ENCODE results near the gene EPHA3.

EPHA3 gene

GRCh38 chr3:89360156-89360555 is 252.7 kb downstream of the EPHA3 start (continued):
- TF ChIP-seq AEBP2 (tag by site-specific recombination; IDR thresholded peaks at IDR 0.05; ENCODE audit: borderline replicate concordance), result no peak

- no peak overlapping the region for H3K27ac ChIP-seq (ENCODE audit: extremely low read depth, low read depth, low read length)
- no peak overlapping the region for H3K4me3 ChIP-seq (ENCODE audit: low read depth, low read length)
- peaks cover 2% of the 10 kb centered on the region; the same call in 1 of the 2 replicates for H3K4me1 ChIP-seq (ENCODE audit: control insufficient read depth, insufficient read depth, low read length)
- H3K36me3 ChIP-seq (ENCODE audit: control insufficient read depth in 2 of 2, insufficient read depth in 1 of 2, low read length in 2 of 2), result no peaks in the 10 kb centered on the region
- POLR2A ChIA-PET, result no interaction called here
- CTCF ChIA-PET, result no interaction called here
- no peak for TF ChIP-seq ZNF549 (tag by site-specific recombination; IDR thresholded peaks at IDR 0.05)
- TF ChIP-seq ZNF518A (tag by site-specific recombination; conservative IDR thresholded peaks at IDR 0.05; ENCODE audit: low read depth), result no peak
- no peak for TF ChIP-seq ZNF747 (tag by site-specific recombination; IDR thresholded peaks at IDR 0.05)
- TF ChIP-seq PRDM10 (tag by site-specific recombination; IDR thresholded peaks at IDR 0.05), result no peak
- TF ChIP-seq ZNF600 (tag by site-specific recombination; IDR thresholded peaks at IDR 0.05), result no peak
- no peak for TF ChIP-seq ZNF311 (tag by site-specific recombination; IDR thresholded peaks at IDR 0.05; ENCODE audit: borderline replicate concordance)
- TF ChIP-seq ZNF560 (tag by site-specific recombination; IDR thresholded peaks at IDR 0.05; ENCODE audit: borderline replicate concordance), result no peak
- TF ChIP-seq ZNF426 (tag by site-specific recombination; IDR thresholded peaks at IDR 0.05), result no peak
- no peak for TF ChIP-seq ZNF114 (tag by site-specific recombination; IDR thresholded peaks at IDR 0.05)
- no peak for TF ChIP-seq ZNF626 (tag by site-specific recombination; IDR thresholded peaks at IDR 0.05)
- TF ChIP-seq ZNF394 (tag by site-specific recombination; IDR thresholded peaks at IDR 0.05; ENCODE audit: borderline replicate concordance), result no peak
- no peaks in the 10 kb centered on the region for H3K9me3 ChIP-seq (ENCODE audit: control insufficient read depth, insufficient read depth, low read depth, low read length)
Measured at GRCh38 chr3:89362496-89362895, 255.1 kb downstream of the EPHA3 start.

GRCh38 chr3:89363171-89363570 is 255.8 kb downstream of the EPHA3 start:
- CTCF ChIA-PET, result no interaction called here
- H3K4me1 ChIP-seq (ENCODE audit: control insufficient read depth, insufficient read depth, low read length), result peaks cover 2% of the 10 kb centered on the region; the same call in 1 of the 2 replicates
- no peaks in the 10 kb centered on the region for H3K36me3 ChIP-seq (ENCODE audit: control insufficient read depth in 2 of 2, insufficient read depth in 1 of 2, low read length in 2 of 2)
- no peaks in the 10 kb centered on the region for H3K9me3 ChIP-seq (ENCODE audit: control insufficient read depth, insufficient read depth, low read depth, low read length)
- H3K27ac ChIP-seq (ENCODE audit: extremely low read depth, low read depth, low read length), result no peak overlapping the region
- no peak for TF ChIP-seq ZNF366 (tag by site-specific recombination; conservative IDR thresholded peaks at IDR 0.05)
- no peak for TF ChIP-seq ELK4 (IDR thresholded peaks at IDR 0.05; ENCODE audit: borderline replicate concordance, low read depth, low read length)
- no peak for TF ChIP-seq CTCF (tag by site-specific recombination; IDR thresholded peaks at IDR 0.05)
- POLR2A ChIA-PET, result no interaction called here
- H3K4me3 ChIP-seq (ENCODE audit: low read depth, low read length), result no peak overlapping the region
